ENCODE measurements around the gene SLC25A27.

GRCh38 chr6:46632053-46632452, 20.7 kb upstream of the SLC25A27 start:
- TF ChIP-seq CTCF (IDR thresholded peaks at IDR 0.05 in 2 of 3, conservative IDR thresholded peaks at IDR 0.05 in 1 of 3; ENCODE audit: borderline replicate concordance in 1 of 3, insufficient read depth in 1 of 3, low read depth in 2 of 3, low read length in 2 of 3) (no peak), POLR2AphosphoS5 (IDR thresholded peaks at IDR 0.05; ENCODE audit: low read depth, low read length) (no peak), YY1 (IDR thresholded peaks at IDR 0.05; ENCODE audit: extremely low read depth, insufficient replicate concordance, low read depth, low read length) (no peak), POLR2A (IDR thresholded peaks at IDR 0.05; ENCODE audit: borderline replicate concordance, extremely low read depth, insufficient read depth, insufficient read length) (no peak), MAX (IDR thresholded peaks at IDR 0.05) (no peak), REST (IDR thresholded peaks at IDR 0.05; ENCODE audit: low read depth) (no peak), EZH2 (IDR thresholded peaks at IDR 0.05) (no peak), SP1 (IDR thresholded peaks at IDR 0.05; ENCODE audit: low read depth) (no peak), EZH2phosphoT487 (IDR thresholded peaks at IDR 0.05; ENCODE audit: borderline replicate concordance) (no peak), CBX3 (IDR thresholded peaks at IDR 0.05; ENCODE audit: low read depth) (no peak), ZFX (IDR thresholded peaks at IDR 0.05) (no peak)

All from HCT116 (cell line).